Measurements from ENCODE around the gene JAKMIP1.

Gene JAKMIP1

GRCh38 chr4:6221851-6222760 is 21.8 kb upstream of the JAKMIP1 start:
- Histone ChIP-seq H3K4me3 (ENCODE audit: low read length, poor library complexity, severe bottlenecking) (no peak overlapping the region), H3K4me1 (ENCODE audit: insufficient read depth, low read length, poor library complexity, severe bottlenecking) (no peaks in the 10 kb centered on the region), H3K36me3 (ENCODE audit: insufficient read depth, low read length) (no peaks in the 10 kb centered on the region), H3F3A (ENCODE audit: low read depth) (no peaks in the 10 kb centered on the region), H3K9me2 (replicated peaks; ENCODE audit: low read depth, low read length) (no peaks in the 10 kb centered on the region), H3K9me3 (ENCODE audit: insufficient read depth, low read depth, low read length) (no peaks in the 10 kb centered on the region), H3K27me3 (ENCODE audit: insufficient read depth, low read length, poor library complexity, severe bottlenecking) (no peaks in the 10 kb centered on the region), H3K4me2 (ENCODE audit: low read depth, low read length, poor library complexity, severe bottlenecking) (no peak overlapping the region), H4K20me1 (ENCODE audit: insufficient read depth, low read length, poor library complexity, severe bottlenecking) (no peaks in the 10 kb centered on the region), H2AFZ (ENCODE audit: low read length) (no peak overlapping the region), H3K79me2 (ENCODE audit: insufficient read depth, low read length) (no peaks in the 10 kb centered on the region), H3K9ac (ENCODE audit: low read depth, low read length, poor library complexity, severe bottlenecking) (no peak overlapping the region)
- TF ChIP-seq CTCF (conservative IDR thresholded peaks at IDR 0.05; ENCODE audit: low read length) (no peak), EZH2phosphoT487 (IDR thresholded peaks at IDR 0.05; ENCODE audit: borderline replicate concordance) (no peak)

GRCh38 chr4:6221301-6221850 is 21.0 kb upstream of the JAKMIP1 start:
- H3K4me3 ChIP-seq (ENCODE audit: low read length, poor library complexity, severe bottlenecking) = no peak overlapping the region
- H3K9ac ChIP-seq (ENCODE audit: low read depth, low read length, poor library complexity, severe bottlenecking) = no peak overlapping the region
- H4K20me1 ChIP-seq (ENCODE audit: insufficient read depth, low read length, poor library complexity, severe bottlenecking) = no peaks in the 10 kb centered on the region
- no peak overlapping the region for H3K4me2 ChIP-seq (ENCODE audit: low read depth, low read length, poor library complexity, severe bottlenecking)
- H3K36me3 ChIP-seq (ENCODE audit: insufficient read depth, low read length) = no peaks in the 10 kb centered on the region
- H3K9me3 ChIP-seq (ENCODE audit: insufficient read depth, low read depth, low read length) = no peaks in the 10 kb centered on the region
- TF ChIP-seq EZH2phosphoT487 (IDR thresholded peaks at IDR 0.05; ENCODE audit: borderline replicate concordance) (no peak), CTCF (conservative IDR thresholded peaks at IDR 0.05; ENCODE audit: low read length) (no peak)
- no peak overlapping the region for H2AFZ ChIP-seq (ENCODE audit: low read length)
- H3K9me2 ChIP-seq (replicated peaks; ENCODE audit: low read depth, low read length) = no peaks in the 10 kb centered on the region
- no peaks in the 10 kb centered on the region for H3K27me3 ChIP-seq (ENCODE audit: insufficient read depth, low read length, poor library complexity, severe bottlenecking)
- H3K4me1 ChIP-seq (ENCODE audit: insufficient read depth, low read length, poor library complexity, severe bottlenecking) = no peaks in the 10 kb centered on the region
- H3F3A ChIP-seq (ENCODE audit: low read depth) = no peaks in the 10 kb centered on the region
- no peaks in the 10 kb centered on the region for H3K79me2 ChIP-seq (ENCODE audit: insufficient read depth, low read length)

- Histone ChIP-seq H3K4me1 (ENCODE audit: insufficient read depth, low read length, poor library complexity, severe bottlenecking) (no peaks in the 10 kb centered on the region), H3K4me3 (ENCODE audit: low read length, poor library complexity, severe bottlenecking) (no peak overlapping the region), H3K79me2 (ENCODE audit: insufficient read depth, low read length) (no peaks in the 10 kb centered on the region), H3K27me3 (ENCODE audit: insufficient read depth, low read length, poor library complexity, severe bottlenecking) (no peaks in the 10 kb centered on the region), H3K9ac (ENCODE audit: low read depth, low read length, poor library complexity, severe bottlenecking) (no peak overlapping the region), H4K20me1 (ENCODE audit: insufficient read depth, low read length, poor library complexity, severe bottlenecking) (no peaks in the 10 kb centered on the region), H3F3A (ENCODE audit: low read depth) (no peaks in the 10 kb centered on the region), H2AFZ (ENCODE audit: low read length) (no peak overlapping the region), H3K9me3 (ENCODE audit: insufficient read depth, low read depth, low read length) (no peaks in the 10 kb centered on the region), H3K36me3 (ENCODE audit: insufficient read depth, low read length) (no peaks in the 10 kb centered on the region), H3K4me2 (ENCODE audit: low read depth, low read length, poor library complexity, severe bottlenecking) (no peak overlapping the region), H3K9me2 (replicated peaks; ENCODE audit: low read depth, low read length) (no peaks in the 10 kb centered on the region)
- TF ChIP-seq EZH2phosphoT487 (IDR thresholded peaks at IDR 0.05; ENCODE audit: borderline replicate concordance) = no peak
- TF ChIP-seq CTCF (conservative IDR thresholded peaks at IDR 0.05; ENCODE audit: low read length) = no peak
Observed at GRCh38 chr4:6217716-6218381, 17.5 kb upstream of the JAKMIP1 start.

All from Loucy (cell line).